Measurements from ENCODE around the gene MGST3. TPM values are rescaled to one million over a fixed set of nuclear protein-coding genes. Genes with fewer than 3 reads are reported as not detected.

MGST3 gene
- total RNA-seq (2013): 56.5 TPM
- polyA plus RNA-seq (100 to 1,000 TPM in 2 of 3 donors, 10 to 100 TPM in 1; 57.9 to 228 (median 189) TPM), polyA minus RNA-seq (25.9 and 39.5 TPM in 2 replicates), total RNA-seq (4.5 to 27.7 (median 19.4) reads per million in 11 experiments)

DNA sequence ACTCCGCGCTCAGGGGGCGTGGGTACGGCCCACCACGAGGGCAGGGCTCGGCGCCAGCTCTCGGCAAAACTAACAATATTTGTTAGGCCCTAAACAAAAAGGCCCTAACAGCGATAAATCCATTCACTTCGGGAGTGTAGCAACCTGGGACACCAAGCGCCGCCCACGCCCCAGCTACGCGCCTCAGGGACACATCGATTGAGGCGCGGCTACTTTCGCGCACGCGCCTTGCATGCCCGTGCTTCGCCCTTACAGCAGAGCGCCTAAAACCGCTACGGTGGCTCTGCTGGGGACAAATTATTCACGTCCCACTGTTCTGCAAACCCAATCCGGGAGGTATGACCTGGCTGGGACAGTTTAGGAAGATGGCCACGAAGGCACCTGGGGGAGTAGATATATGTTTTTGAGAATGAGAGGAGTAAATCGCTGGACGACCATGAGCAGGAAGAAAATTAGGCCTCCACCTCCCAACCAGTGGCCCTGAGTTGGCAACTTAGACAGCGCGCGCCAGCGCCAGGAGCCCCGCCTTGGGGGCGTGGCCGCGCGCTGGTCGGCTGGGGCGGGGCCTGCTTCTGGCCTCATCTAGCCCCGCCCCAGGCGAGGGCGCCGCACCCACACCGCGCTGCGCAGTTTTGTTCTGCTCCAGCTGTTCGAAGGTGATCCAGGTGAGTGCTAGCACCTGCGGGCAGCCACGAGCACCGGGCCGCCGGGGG is at the start of gene MGST3:
Gene MGST3, plus strand, starts transcription at position 606 of the 713 bp plus-strand sequence. CDS start 18,614 bp downstream, outside the sequence.
- H3K36me3 Mint-ChIP-seq: peaks cover 4% of the 10 kb centered on the region in 2 donors
- under 1% methylated on average over 55 of the region's 56 CpGs for WGBS (ENCODE audit: insufficient coverage)

DNA sequence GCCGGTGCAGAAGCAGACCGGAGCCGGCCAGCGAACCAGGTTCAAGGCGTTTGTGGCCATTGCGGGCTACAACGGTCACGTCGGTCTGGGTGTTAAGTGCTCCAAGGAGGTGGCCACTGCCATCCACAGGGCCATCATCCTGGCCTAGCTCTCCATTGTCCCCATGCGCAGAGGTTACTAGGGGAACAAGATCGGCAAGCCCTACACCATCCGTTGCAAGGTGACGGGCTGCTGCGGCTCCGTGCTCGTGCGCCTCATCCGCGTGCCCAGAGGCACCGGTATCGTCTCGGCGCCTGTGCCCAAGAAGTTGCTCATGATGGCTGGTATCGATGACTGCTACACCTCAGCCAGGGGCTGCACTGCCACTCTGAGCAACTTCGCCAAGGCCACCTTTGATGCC is 49.1 kb upstream of the MGST3 start:
- Histone ChIP-seq H2AFZ (ENCODE audit: insufficient read depth, low read depth, low read length, poor library complexity, severe bottlenecking) (no peak overlapping the region), H4K20me1 (ENCODE audit: insufficient read depth, low read length) (no peaks in the 10 kb centered on the region), H3K27ac (ENCODE audit: low read depth in 1 of 2, low read length in 2 of 2) (no peak overlapping the region), H3K79me2 (ENCODE audit: insufficient read depth, low read length) (no peaks in the 10 kb centered on the region), H3K4me2 (replicated peaks; ENCODE audit: extremely low read depth, low read length, poor library complexity, severe bottlenecking) (no peak overlapping the region), H3K9ac (ENCODE audit: insufficient read depth, low read length, poor library complexity, severe bottlenecking) (no peak overlapping the region), H3K4me1 (ENCODE audit: control insufficient read depth in 1 of 2, insufficient read depth in 2 of 2, low read length in 2 of 2) (peaks cover 0 to 4% of the 10 kb centered on the region in 2 donors), H3K9me3 (replicated peaks in 1 of 2; ENCODE audit: control insufficient read depth in 1 of 2, insufficient read depth in 1 of 2, low read length in 2 of 2) (no peaks in the 10 kb centered on the region), H3K27me3 (ENCODE audit: control insufficient read depth in 2 of 2, insufficient read depth in 2 of 2, low read length in 2 of 2) (peaks cover 15 to 27% of the 10 kb centered on the region in 2 donors), H3K36me3 (replicated peaks in 1 of 2; ENCODE audit: control insufficient read depth in 1 of 2, insufficient read depth in 2 of 2, low read length in 2 of 2) (no peaks in the 10 kb centered on the region), H3K4me3 (replicated peaks in 1 of 3; ENCODE audit: low read depth in 2 of 3, low read length in 3 of 3) (no peak overlapping the region)
- intact Hi-C loops (cut with micrococcal nuclease): no loop called here
- TF ChIP-seq, protein P1, sequence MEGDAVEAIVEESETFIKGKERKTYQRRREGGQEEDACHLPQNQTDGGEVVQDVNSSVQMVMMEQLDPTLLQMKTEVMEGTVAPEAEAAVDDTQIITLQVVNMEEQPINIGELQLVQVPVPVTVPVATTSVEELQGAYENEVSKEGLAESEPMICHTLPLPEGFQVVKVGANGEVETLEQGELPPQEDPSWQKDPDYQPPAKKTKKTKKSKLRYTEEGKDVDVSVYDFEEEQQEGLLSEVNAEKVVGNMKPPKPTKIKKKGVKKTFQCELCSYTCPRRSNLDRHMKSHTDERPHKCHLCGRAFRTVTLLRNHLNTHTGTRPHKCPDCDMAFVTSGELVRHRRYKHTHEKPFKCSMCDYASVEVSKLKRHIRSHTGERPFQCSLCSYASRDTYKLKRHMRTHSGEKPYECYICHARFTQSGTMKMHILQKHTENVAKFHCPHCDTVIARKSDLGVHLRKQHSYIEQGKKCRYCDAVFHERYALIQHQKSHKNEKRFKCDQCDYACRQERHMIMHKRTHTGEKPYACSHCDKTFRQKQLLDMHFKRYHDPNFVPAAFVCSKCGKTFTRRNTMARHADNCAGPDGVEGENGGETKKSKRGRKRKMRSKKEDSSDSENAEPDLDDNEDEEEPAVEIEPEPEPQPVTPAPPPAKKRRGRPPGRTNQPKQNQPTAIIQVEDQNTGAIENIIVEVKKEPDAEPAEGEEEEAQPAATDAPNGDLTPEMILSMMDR (IDR thresholded peaks at IDR 0.05): no peak
- Mint-ChIP-seq H3K36me3 (no peaks in the 10 kb centered on the region), H3K4me1 (peaks cover 9% of the 10 kb centered on the region), H3K27me3 (ENCODE audit: low read depth in 3 of 3) (peaks cover 16 to 31% (median 19%) of the 10 kb centered on the region in 3 donors), H3K9me3 (no peaks in the 10 kb centered on the region), H3K27ac (no peak overlapping the region), H3K4me3 (no peak overlapping the region)
- no peak for DNase-seq
- WGBS (ENCODE audit: insufficient coverage): 98% methylated on average over 24 of the region's 25 CpGs

More for the DNA sequence above, at the start of gene MGST3:
- no peak within 1 kb of the TSS for H3K4me3 Mint-ChIP-seq
- Histone ChIP-seq H3K27ac (ENCODE audit: low read depth in 1 of 2, low read length in 2 of 2) (peak within 1 kb of the TSS; percentile 89 to 94), H3K27me3 (ENCODE audit: control insufficient read depth in 2 of 2, insufficient read depth in 2 of 2, low read length in 2 of 2) (no peaks in the 10 kb centered on the region), H3K9me3 (replicated peaks in 1 of 2; ENCODE audit: control insufficient read depth in 1 of 2, insufficient read depth in 1 of 2, low read length in 2 of 2) (no peaks in the 10 kb centered on the region), H3K4me1 (ENCODE audit: control insufficient read depth in 1 of 2, insufficient read depth in 2 of 2, low read length in 2 of 2) (peaks cover 42 to 61% of the 10 kb centered on the region in 2 donors), H3K9ac (ENCODE audit: insufficient read depth, low read length, poor library complexity, severe bottlenecking) (peak within 1 kb of the TSS; percentile 80), H3K4me2 (replicated peaks; ENCODE audit: extremely low read depth, low read length, poor library complexity, severe bottlenecking) (peak within 1 kb of the TSS; percentile 89), H4K20me1 (ENCODE audit: insufficient read depth, low read length) (peaks cover 16% of the 10 kb centered on the region), H3K79me2 (ENCODE audit: insufficient read depth, low read length) (peaks cover 48% of the 10 kb centered on the region), H3K36me3 (replicated peaks in 1 of 2; ENCODE audit: control insufficient read depth in 1 of 2, insufficient read depth in 2 of 2, low read length in 2 of 2) (no peaks in the 10 kb centered on the region), H3K4me3 (replicated peaks in 1 of 3; ENCODE audit: low read depth in 2 of 3, low read length in 3 of 3) (peak within 1 kb of the TSS; percentile 75 to 90 (median 83)), H2AFZ (ENCODE audit: insufficient read depth, low read depth, low read length, poor library complexity, severe bottlenecking) (peak within 1 kb of the TSS; percentile 76)
- intact Hi-C loops (cut with micrococcal nuclease): loop anchor here (5.0 to 10.0 kb wide), 5 partner anchors 33 to 134 kb away; partner anchors contain the start of genes ALDH9A1 (in 2 of the 2) and TMCO1 (in 1 of the 2)
- peak; percentile 90 to 93 (median 92) for DNase-seq
- no peaks in the 10 kb centered on the region for H3K27me3 Mint-ChIP-seq (ENCODE audit: low read depth in 3 of 3)
- H3K27ac Mint-ChIP-seq: no peak within 1 kb of the TSS
- TF ChIP-seq, protein P1 (IDR thresholded peaks at IDR 0.05): no peak
- peaks cover 0 to 6% (median 0%) of the 10 kb centered on the region in 7 donors for H3K9me3 Mint-ChIP-seq
- H3K4me1 Mint-ChIP-seq: peaks cover 39% of the 10 kb centered on the region

All from CD14-positive monocyte (primary cell).